ENCODE results near the gene PDE8A. TPM values are rescaled to one million over a fixed set of nuclear protein-coding genes. Genes with fewer than 3 reads are reported as not detected.

The PDE8A gene
- total RNA-seq, 5 donors from 2014 or later (not counting 1 experiment from before 2014, with no cell fraction given): 21.5 to 33.7 (median 25.1) TPM

DNA sequence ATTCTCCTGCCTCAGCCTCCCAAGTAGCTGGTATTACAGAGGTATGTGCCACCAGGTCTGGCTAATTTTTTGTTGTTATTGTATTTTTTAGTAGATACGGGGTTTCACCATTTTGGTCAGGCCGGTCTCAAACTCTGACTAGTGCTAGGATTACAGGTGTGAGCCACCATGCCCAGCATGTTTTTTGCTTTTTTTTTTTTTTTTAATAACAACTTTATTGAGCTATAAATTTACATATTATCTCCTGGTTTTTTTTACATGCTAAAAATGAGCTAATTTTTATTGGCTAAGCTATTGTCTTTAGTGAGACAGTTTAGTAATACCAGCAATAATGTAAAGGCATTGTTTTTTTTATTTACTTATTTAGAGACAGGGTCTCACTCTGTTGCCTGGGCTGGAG is 105.2 kb downstream of the PDE8A start:
- no peak overlapping the region for H3K27ac ChIP-seq (ENCODE audit: low read length)
- Mint-ChIP-seq H3K4me1 (no peaks in the 10 kb centered on the region), H3K9me3 (no peaks in the 10 kb centered on the region), H3K4me3 (no peak overlapping the region), H3K27me3 (no peaks in the 10 kb centered on the region), H3K36me3 (peaks cover 65% of the 10 kb centered on the region), H3K27ac (no peak overlapping the region)
- no peak for ATAC-seq (replicated peaks in 1 of 4)
- H3K36me3 ChIP-seq (ENCODE audit: control insufficient read depth in 2 of 2, extremely low read depth in 1 of 2, insufficient read depth in 1 of 2, low read length in 1 of 2): peaks cover 0 to 8% of the 10 kb centered on the region in 2 donors
- CTCF ChIA-PET: interaction anchor here (0.6 to 1.6 kb wide), 5 partner anchors 49 to 684 kb away, joined by 3 to 4 read pairs (median 3); no protein-coding TSS in a partner anchor
- no peak overlapping the region for H3K4me3 ChIP-seq (ENCODE audit: control insufficient read depth in 1 of 2, extremely low read depth in 1 of 2, low read length in 1 of 2)
- no peaks in the 10 kb centered on the region for H3K4me1 ChIP-seq (ENCODE audit: control insufficient read depth in 1 of 2, extremely low read depth in 1 of 2, insufficient read depth in 2 of 2, low read length in 2 of 2)
- DNase-seq: no peak
- POLR2A ChIA-PET: interaction anchor here in 1 of 2 donors (0.6 kb wide), 2 partner anchors 52 to 676 kb away, joined by 3 read pairs; no protein-coding TSS in a partner anchor
- no peaks in the 10 kb centered on the region for H3K9me3 ChIP-seq
- no CpG with 5 or more reads among the region's 2 CpGs for WGBS (ENCODE audit: insufficient coverage)
- no peaks in the 10 kb centered on the region for H3K27me3 ChIP-seq (replicated peaks in 1 of 2; ENCODE audit: control insufficient read depth in 2 of 2, extremely low read depth in 1 of 2, insufficient read depth in 2 of 2, low read length in 1 of 2)

GRCh38 chr15:85088300-85088699 is 106.6 kb downstream of the PDE8A start:
- ATAC-seq (replicated peaks in 1 of 4): no peak
- H3K36me3 ChIP-seq (ENCODE audit: control insufficient read depth in 2 of 2, extremely low read depth in 1 of 2, insufficient read depth in 1 of 2, low read length in 1 of 2): peaks cover 0 to 10% of the 10 kb centered on the region in 2 donors

GRCh38 chr15:85089929-85090597 is 108.4 kb downstream of the PDE8A start:
- Histone ChIP-seq H3K4me1 (ENCODE audit: control insufficient read depth in 1 of 2, extremely low read depth in 1 of 2, insufficient read depth in 2 of 2, low read length in 2 of 2) (no peaks in the 10 kb centered on the region), H3K27me3 (replicated peaks in 1 of 2; ENCODE audit: control insufficient read depth in 2 of 2, extremely low read depth in 1 of 2, insufficient read depth in 2 of 2, low read length in 1 of 2) (no peaks in the 10 kb centered on the region), H3K27ac (ENCODE audit: low read length) (no peak overlapping the region), H3K9me3 (no peaks in the 10 kb centered on the region), H3K36me3 (ENCODE audit: control insufficient read depth in 2 of 2, extremely low read depth in 1 of 2, insufficient read depth in 1 of 2, low read length in 1 of 2) (peaks cover 0 to 8% of the 10 kb centered on the region in 2 donors), H3K4me3 (ENCODE audit: control insufficient read depth in 1 of 2, extremely low read depth in 1 of 2, low read length in 1 of 2) (no peak overlapping the region)
- WGBS (ENCODE audit: insufficient coverage): 87% methylated on average over 2 of the region's 5 CpGs
- POLR2A ChIA-PET: interaction anchor here in 1 of 2 donors (0.6 to 0.7 kb wide), 2 partner anchors 10 to 41 kb away, joined by 4 to 5 read pairs; no protein-coding TSS in a partner anchor
- H3K27ac Mint-ChIP-seq: no peak overlapping the region
- ATAC-seq (replicated peaks in 1 of 4) (no peak), DNase-seq (no peak)
- peaks cover 64% of the 10 kb centered on the region for H3K36me3 Mint-ChIP-seq
- H3K27me3 Mint-ChIP-seq: no peaks in the 10 kb centered on the region
- no peak overlapping the region for H3K4me3 Mint-ChIP-seq
- H3K9me3 Mint-ChIP-seq: no peaks in the 10 kb centered on the region
- CTCF ChIA-PET: interaction anchor here in 1 of 2 donors (0.6 to 0.7 kb wide), 2 partner anchors 17 to 228 kb away, joined by 3 to 4 read pairs; no protein-coding TSS in a partner anchor
- no peaks in the 10 kb centered on the region for H3K4me1 Mint-ChIP-seq

More at GRCh38 chr15:85088300-85088699, 106.6 kb downstream of the PDE8A start:
- no peaks in the 10 kb centered on the region for H3K9me3 ChIP-seq
- POLR2A ChIA-PET: no interaction called here
- 100% methylated on average over 1 of the region's 5 CpGs for WGBS (ENCODE audit: insufficient coverage)
- Mint-ChIP-seq H3K4me3 (no peak overlapping the region), H3K27me3 (no peaks in the 10 kb centered on the region), H3K36me3 (peaks cover 66% of the 10 kb centered on the region), H3K27ac (no peak overlapping the region), H3K4me1 (no peaks in the 10 kb centered on the region), H3K9me3 (no peaks in the 10 kb centered on the region)
- no peak overlapping the region for H3K4me3 ChIP-seq (ENCODE audit: control insufficient read depth in 1 of 2, extremely low read depth in 1 of 2, low read length in 1 of 2)
- CTCF ChIA-PET: no interaction called here
- H3K27ac ChIP-seq (ENCODE audit: low read length): no peak overlapping the region
- no peak for DNase-seq
- H3K4me1 ChIP-seq (ENCODE audit: control insufficient read depth in 1 of 2, extremely low read depth in 1 of 2, insufficient read depth in 2 of 2, low read length in 2 of 2): no peaks in the 10 kb centered on the region
- H3K27me3 ChIP-seq (replicated peaks in 1 of 2; ENCODE audit: control insufficient read depth in 2 of 2, extremely low read depth in 1 of 2, insufficient read depth in 2 of 2, low read length in 1 of 2): no peaks in the 10 kb centered on the region

- Histone ChIP-seq H3K27me3 (replicated peaks in 1 of 2; ENCODE audit: control insufficient read depth in 2 of 2, extremely low read depth in 1 of 2, insufficient read depth in 2 of 2, low read length in 1 of 2) (no peaks in the 10 kb centered on the region), H3K27ac (ENCODE audit: low read length) (no peak overlapping the region), H3K4me3 (ENCODE audit: control insufficient read depth in 1 of 2, extremely low read depth in 1 of 2, low read length in 1 of 2) (no peak overlapping the region), H3K4me1 (ENCODE audit: control insufficient read depth in 1 of 2, extremely low read depth in 1 of 2, insufficient read depth in 2 of 2, low read length in 2 of 2) (no peaks in the 10 kb centered on the region), H3K9me3 (no peaks in the 10 kb centered on the region), H3K36me3 (ENCODE audit: control insufficient read depth in 2 of 2, extremely low read depth in 1 of 2, insufficient read depth in 1 of 2, low read length in 1 of 2) (peaks cover 0 to 7% of the 10 kb centered on the region in 2 donors)
- ChIA-PET POLR2A (no interaction called here), CTCF (no interaction called here)
- no peak overlapping the region for H3K27ac Mint-ChIP-seq
- H3K36me3 Mint-ChIP-seq: peaks cover 60% of the 10 kb centered on the region
- no peaks in the 10 kb centered on the region for H3K4me1 Mint-ChIP-seq
- 89% methylated on average over 2 of the region's 2 CpGs for WGBS (ENCODE audit: insufficient coverage)
- DNase-seq (no peak), ATAC-seq (replicated peaks in 1 of 4) (no peak)
- no peak overlapping the region for H3K4me3 Mint-ChIP-seq
- no peaks in the 10 kb centered on the region for H3K27me3 Mint-ChIP-seq
- H3K9me3 Mint-ChIP-seq: no peaks in the 10 kb centered on the region
Measured at GRCh38 chr15:85091990-85092389, 110.3 kb downstream of the PDE8A start.

GRCh38 chr15:85094685-85095084 is 113.0 kb downstream of the PDE8A start:
- H3K4me3 ChIP-seq (ENCODE audit: control insufficient read depth in 1 of 2, extremely low read depth in 1 of 2, low read length in 1 of 2): no peak overlapping the region
- peaks cover 0 to 7% of the 10 kb centered on the region in 2 donors for H3K36me3 ChIP-seq (ENCODE audit: control insufficient read depth in 2 of 2, extremely low read depth in 1 of 2, insufficient read depth in 1 of 2, low read length in 1 of 2)
- ATAC-seq (replicated peaks in 1 of 4) (no peak), DNase-seq (no peak)
- H3K4me1 Mint-ChIP-seq: peaks cover 0 to 1% (median 0%) of the 10 kb centered on the region in 3 donors
- H3K4me3 Mint-ChIP-seq: no peak overlapping the region
- 100% methylated on average over 2 of the region's 3 CpGs for WGBS (ENCODE audit: insufficient coverage)
- no peak overlapping the region for H3K27ac Mint-ChIP-seq
- CTCF ChIA-PET: no interaction called here
- no peaks in the 10 kb centered on the region for H3K27me3 Mint-ChIP-seq
- no peaks in the 10 kb centered on the region for H3K4me1 ChIP-seq (ENCODE audit: control insufficient read depth in 1 of 2, extremely low read depth in 1 of 2, insufficient read depth in 2 of 2, low read length in 2 of 2)
- H3K9me3 Mint-ChIP-seq: no peaks in the 10 kb centered on the region
- no peaks in the 10 kb centered on the region for H3K27me3 ChIP-seq (replicated peaks in 1 of 2; ENCODE audit: control insufficient read depth in 2 of 2, extremely low read depth in 1 of 2, insufficient read depth in 2 of 2, low read length in 1 of 2)
- POLR2A ChIA-PET: no interaction called here
- no peaks in the 10 kb centered on the region for H3K9me3 ChIP-seq
- H3K27ac ChIP-seq (ENCODE audit: low read length): no peak overlapping the region
- peaks cover 50% of the 10 kb centered on the region for H3K36me3 Mint-ChIP-seq

DNA sequence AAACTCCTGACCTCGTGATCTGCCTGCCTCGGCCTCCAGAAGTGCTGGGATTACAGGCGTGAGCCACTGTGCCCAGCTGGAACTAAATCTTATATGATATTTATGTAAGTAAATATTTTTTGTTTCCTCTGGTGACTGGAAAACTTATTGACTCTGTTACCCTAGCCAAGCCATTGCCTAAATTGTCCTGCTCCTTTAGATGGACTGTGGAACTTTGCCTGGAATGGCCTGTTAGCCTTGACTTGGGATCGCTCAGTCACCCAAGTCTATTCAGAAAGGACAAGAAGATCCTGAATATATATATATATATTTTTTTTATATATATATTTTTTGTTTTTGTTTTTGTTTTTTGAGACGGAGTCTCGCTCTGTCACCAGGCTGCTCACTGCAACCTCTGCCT is 113.9 kb downstream of the PDE8A start:
- H3K27me3 ChIP-seq (replicated peaks in 1 of 2; ENCODE audit: control insufficient read depth in 2 of 2, extremely low read depth in 1 of 2, insufficient read depth in 2 of 2, low read length in 1 of 2): no peaks in the 10 kb centered on the region
- POLR2A ChIA-PET: no interaction called here
- peaks cover 0 to 5% of the 10 kb centered on the region in 2 experiments for H3K4me1 ChIP-seq (ENCODE audit: control insufficient read depth in 1 of 2, extremely low read depth in 1 of 2, insufficient read depth in 2 of 2, low read length in 2 of 2)
- Mint-ChIP-seq H3K4me1 (peaks cover 0 to 4% (median 0%) of the 10 kb centered on the region in 3 donors), H3K36me3 (peaks cover 45% of the 10 kb centered on the region), H3K9me3 (no peaks in the 10 kb centered on the region), H3K27ac (no peak overlapping the region), H3K27me3 (no peaks in the 10 kb centered on the region), H3K4me3 (no peak overlapping the region)
- DNase-seq: no peak
- H3K9me3 ChIP-seq: no peaks in the 10 kb centered on the region
- WGBS (ENCODE audit: insufficient coverage): 100% methylated on average over 2 of the region's 6 CpGs
- no peak overlapping the region for H3K27ac ChIP-seq (ENCODE audit: low read length)
- ATAC-seq (replicated peaks in 1 of 4): no peak
- CTCF ChIA-PET: no interaction called here
- H3K4me3 ChIP-seq (ENCODE audit: control insufficient read depth in 1 of 2, extremely low read depth in 1 of 2, low read length in 1 of 2): no peak overlapping the region
- peaks cover 0 to 6% of the 10 kb centered on the region in 2 donors for H3K36me3 ChIP-seq (ENCODE audit: control insufficient read depth in 2 of 2, extremely low read depth in 1 of 2, insufficient read depth in 1 of 2, low read length in 1 of 2)

Data from T-cell (primary cell).